NCI-H345 treated with DMSO at 0.1 percent for 48 hours (cell line): ENCODE results near the gene ADAMTS4.
A peak's percentile ranks its signal among the peaks of the same experiment; 100 is the strongest.

Experiments used
- DNase-seq: peaks from one replicate; lab custom pipeline; 2025; ENCODE audit not compliant: unreplicated experiment; lab: John Stamatoyannopoulos, UW

ADAMTS4 gene

DNA sequence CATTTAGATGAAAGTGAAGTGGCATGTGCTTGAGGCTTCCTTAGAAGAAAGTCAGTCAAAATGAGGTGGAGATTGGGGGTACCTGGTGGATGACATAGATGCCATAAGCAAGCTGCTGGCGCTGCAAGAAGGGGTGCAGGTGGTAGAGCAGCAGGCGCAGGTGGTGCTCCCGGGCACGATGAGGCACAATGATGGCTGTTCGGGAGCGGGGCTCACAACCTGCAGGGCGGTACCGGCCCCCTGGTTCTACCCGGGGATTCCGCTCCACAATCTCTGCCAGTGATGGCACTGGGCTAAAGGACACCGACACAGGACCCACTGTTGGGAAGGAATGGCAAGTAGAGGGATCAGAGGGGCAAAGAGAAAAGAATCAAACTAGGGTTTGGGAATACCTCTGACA lies 23.9 kb downstream of the ADAMTS4 start:
- no peak for DNase-seq

- no peak for DNase-seq
Observed at GRCh38 chr1:161173711-161174110, 25.1 kb downstream of the ADAMTS4 start.

DNA sequence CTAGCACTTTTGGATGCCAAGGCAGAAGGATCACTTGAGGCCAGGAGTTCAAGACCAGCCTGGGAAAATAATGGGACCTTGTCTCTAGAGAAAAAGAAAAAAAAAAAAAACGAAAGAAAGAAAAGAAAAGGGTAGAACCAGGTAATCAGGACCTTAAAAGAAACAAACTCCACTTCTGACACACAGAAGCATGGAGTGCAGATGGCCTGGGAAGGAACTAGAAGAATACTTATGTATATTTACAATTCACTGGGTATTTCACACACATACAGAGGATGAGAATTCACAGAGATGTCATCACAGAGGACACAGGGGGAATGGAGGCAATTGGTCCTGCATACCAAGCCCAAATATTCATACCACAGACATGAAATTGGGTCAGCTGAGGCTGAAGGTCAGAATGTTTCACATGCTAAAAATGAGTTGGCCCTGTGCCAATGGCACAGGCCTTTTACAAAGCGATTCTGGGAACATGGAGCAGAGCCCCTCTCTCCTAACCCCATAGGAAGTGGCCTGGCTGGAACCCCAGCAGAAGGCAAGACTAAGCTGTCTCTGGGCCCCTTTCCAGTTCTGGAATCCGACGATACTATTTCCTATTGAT lies 26.0 kb downstream of the ADAMTS4 start:
- no peak for DNase-seq

DNA sequence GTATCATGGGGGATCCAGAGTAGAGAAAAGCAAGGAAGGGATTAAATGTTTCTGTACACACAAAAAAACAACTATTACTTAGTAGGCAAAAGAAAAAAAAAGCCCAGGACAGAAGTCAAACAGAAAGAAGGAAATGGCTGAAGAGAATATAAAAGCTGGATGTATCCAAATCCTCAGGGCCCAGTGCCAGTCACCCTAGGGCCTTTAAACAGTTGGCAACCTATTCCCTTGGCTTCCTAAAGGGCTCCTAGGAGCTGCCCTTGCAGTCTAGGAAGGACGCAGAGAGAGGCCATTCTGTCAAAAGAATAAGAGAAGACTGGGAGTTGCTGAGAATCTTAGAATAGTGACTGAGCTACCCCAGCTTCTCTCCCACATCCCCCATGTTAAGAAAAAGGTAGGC lies 26.5 kb downstream of the ADAMTS4 start:
- DNase-seq: no peak

DNA sequence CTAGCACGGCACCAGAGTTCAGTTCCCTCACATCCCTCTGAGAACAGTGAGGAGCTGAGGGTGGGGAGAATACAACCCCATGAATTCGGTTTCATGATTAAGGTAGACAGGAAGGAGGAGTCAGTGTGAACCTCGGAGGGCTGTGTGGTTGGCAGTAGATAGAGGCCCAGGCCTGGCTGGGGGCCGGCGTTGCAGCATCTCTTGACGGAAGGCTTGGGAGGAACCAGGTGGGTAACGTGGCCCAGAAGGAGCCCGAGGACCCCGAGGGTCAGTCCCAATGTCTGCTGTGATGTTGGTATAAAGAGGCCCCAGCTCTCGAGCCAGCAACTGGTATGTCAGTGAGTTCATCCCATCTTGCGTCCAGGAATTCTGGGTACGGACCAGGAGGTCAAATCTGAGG lies 27.2 kb downstream of the ADAMTS4 start:
- DNase-seq: no peak

GRCh38 chr1:161171191-161171590 lies 27.7 kb downstream of the ADAMTS4 start:
- DNase-seq: no peak

DNA sequence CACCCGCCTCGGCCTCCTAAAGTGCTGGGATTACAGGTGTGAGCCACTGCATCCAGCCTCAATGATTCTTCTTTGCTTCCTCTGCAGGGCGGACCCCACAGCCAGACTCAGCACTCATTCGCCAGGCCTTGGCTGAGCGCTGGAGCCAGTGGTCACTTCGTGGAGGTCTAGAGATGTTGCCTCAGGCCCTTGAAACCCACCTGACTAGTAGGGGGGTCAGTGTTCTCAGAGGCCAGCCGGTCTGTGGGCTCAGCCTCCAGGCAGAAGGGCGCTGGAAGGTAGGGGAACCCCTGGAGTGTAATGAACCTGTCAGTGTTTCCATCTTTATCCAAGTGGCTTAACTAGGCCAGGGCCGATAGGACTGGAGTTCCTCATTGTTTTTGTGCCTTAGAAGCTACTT lies 29.9 kb downstream of the ADAMTS4 start:
- DNase-seq: no peak

- DNase-seq: peak; percentile 6
Observed at GRCh38 chr1:161166669-161167548, 31.9 kb downstream of the ADAMTS4 start.

GRCh38 chr1:161165742-161166668 lies 32.8 kb downstream of the ADAMTS4 start, which contains the start of gene PPOX:
PPOX (plus strand) TSS chr1:161166426; CDS start chr1:161166848, 422 bp downstream.
- DNase-seq: peak; percentile 95

- DNase-seq: no peak
Observed at GRCh38 chr1:161164901-161165610, 33.8 kb downstream of the ADAMTS4 start.

GRCh38 chr1:161163793-161164192 lies 35.1 kb downstream of the ADAMTS4 start:
- DNase-seq: no peak

DNA sequence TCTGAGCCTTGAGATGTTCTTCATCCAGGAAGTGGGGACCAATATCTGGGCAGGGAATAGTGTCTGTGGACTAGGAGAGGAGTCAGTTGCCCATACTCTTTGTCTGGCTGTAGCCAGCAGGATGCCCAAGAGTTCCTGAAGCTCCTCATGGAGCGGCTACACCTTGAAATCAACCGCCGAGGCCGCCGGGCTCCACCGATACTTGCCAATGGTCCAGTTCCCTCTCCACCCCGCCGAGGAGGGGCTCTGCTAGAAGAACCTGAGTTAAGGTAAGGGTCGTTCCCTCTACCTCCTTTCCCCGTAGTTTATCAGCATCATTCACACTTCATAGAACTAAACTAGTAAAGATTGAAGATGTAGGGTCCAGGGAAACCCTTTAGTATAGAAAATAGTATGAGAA lies 36.0 kb downstream of the ADAMTS4 start:
- no peak for DNase-seq

DNA sequence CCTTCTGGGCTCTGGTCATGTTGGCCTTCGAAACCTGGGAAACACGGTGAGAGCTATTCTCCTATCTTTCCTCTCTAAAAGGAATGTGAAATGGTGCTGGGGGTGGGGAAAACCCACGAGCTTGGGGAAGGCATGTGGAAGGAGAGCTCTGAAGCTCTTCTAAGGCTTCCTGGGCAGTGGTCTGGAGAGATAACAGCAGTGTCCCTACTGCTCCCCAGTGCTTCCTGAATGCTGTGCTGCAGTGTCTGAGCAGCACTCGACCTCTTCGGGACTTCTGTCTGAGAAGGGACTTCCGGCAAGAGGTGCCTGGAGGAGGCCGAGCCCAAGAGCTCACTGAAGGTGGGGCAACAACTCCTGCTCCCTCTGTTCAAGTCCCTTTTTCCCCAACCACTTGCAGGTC lies 36.8 kb downstream of the ADAMTS4 start:
- no peak for DNase-seq

DNA sequence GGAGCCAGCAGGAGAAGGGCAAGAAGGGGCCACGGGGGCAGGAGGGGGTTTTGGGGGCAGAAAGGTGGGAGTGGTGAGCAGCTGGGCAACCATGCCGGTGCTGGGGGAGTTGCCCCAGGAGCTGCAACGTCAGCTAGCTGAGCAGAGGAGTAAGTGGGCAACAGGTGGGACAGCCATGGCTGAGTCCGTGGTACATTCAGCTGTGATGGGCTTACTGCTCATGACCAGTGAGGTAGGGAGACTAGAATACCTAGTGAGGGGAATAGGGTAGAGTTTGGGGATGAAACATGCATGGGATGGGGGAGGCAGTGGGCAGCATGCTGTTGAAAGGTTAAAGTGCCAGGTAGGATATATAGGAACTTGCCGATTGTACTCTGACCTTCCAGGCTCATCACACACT lies 37.2 kb downstream of the ADAMTS4 start:
- no peak for DNase-seq

DNA sequence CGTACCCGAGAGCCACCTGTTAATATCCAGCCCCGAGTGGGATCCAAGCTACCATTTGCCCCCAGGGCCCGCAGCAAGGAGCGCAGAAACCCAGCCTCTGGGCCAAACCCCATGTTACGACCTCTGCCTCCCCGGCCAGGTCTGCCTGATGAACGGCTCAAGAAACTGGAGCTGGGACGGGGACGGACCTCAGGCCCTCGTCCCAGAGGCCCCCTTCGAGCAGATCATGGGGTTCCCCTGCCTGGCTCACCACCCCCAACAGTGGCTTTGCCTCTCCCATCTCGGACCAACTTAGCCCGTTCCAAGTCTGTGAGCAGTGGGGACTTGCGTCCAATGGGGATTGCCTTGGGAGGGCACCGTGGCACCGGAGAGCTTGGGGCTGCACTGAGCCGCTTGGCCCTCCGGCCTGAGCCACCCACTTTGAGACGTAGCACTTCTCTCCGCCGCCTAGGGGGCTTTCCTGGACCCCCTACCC lies 38.1 kb downstream of the ADAMTS4 start:
- DNase-seq: no peak

DNA sequence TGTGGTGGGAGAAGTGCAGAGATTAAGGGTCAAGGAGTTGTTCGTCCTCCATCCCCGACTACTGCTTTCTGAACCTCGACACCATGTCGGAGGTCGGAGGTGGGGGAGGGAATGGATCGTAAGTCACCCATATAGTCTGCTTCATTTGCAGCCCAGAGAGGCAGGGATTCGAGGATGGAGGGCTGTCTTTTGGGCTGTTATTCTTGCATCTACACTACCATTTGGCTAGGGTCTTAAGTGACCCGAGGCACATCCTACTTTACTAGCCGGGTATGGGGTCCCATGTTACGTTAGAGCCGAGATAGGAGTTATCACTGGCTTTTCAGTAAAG lies 39.0 kb downstream of the ADAMTS4 start:
- no peak for DNase-seq

DNA sequence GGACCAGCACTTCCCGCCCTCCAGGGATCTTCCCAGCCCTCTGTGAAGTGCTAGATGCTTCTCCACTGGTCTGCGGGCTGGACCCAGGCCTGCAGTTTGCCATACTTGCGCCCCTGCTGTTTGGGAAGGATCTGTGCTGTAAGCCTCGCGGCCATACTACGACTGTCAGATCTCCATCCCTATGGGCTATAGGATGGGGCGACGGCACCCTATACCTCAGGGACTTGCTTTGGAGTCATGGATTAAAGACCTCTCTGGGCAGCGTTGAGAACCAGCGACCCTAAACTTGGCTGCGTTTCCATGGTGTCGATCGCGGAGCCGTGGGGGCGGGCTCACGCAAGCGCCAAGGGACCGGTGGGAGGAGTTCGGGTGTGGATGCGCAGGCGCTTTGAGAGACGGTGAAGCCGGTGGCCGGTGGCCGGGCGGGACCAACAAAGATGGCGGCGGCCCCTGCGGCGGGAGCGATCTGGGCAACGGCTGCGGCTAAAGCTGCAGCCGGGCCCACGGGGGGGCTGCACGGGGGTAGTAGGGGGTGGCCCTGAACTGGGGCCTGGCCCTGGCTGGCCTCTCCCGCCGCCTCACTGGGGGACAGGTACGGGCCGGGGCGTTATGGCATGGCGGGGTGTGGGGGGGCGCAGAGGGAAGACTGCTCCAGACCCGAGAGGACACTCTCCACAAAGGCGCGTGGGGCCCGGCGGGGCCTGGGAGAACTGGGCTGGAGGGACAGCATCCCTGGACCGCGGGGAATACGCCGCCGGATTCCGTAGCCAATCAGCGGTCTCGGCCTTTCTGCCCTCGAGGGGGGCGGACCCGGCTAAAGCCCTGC lies 39.6 kb downstream of the ADAMTS4 start, which contains the start of gene USP21:
TSS of gene USP21 (plus strand) at position 414 of the 826 bp plus-strand sequence. CDS start 1,141 bp downstream, outside the sequence.
- DNase-seq: peak; percentile 78

- DNase-seq: no peak
Observed at GRCh38 chr1:161158316-161159010, 40.4 kb downstream of the ADAMTS4 start.

DNA sequence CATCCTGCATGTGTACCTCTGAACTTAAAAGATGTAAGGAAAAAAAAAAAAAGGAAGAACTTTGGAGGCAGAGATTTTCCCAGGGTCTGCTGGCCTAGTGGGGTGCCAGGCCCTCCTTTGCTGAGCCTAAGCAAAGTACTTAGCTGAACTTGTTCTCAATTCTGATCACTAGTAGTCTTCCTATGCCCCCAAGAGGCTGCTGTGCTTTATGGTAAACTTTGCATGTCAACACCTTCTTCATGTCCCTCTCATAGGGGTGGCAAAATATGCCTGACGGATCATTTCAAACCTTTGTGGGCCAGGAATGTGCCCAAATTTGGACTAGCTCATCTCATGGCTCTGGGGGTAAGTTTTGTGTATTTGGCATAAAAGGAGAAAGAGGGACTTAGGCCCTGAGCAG lies 41.0 kb downstream of the ADAMTS4 start:
- no peak for DNase-seq
